ENCODE data around the gene AMOTL2. TPM values are rescaled to one million over a fixed set of nuclear protein-coding genes. Genes with fewer than 3 reads are reported as not detected.

The AMOTL2 gene
- total RNA-seq = 228 TPM

DNA sequence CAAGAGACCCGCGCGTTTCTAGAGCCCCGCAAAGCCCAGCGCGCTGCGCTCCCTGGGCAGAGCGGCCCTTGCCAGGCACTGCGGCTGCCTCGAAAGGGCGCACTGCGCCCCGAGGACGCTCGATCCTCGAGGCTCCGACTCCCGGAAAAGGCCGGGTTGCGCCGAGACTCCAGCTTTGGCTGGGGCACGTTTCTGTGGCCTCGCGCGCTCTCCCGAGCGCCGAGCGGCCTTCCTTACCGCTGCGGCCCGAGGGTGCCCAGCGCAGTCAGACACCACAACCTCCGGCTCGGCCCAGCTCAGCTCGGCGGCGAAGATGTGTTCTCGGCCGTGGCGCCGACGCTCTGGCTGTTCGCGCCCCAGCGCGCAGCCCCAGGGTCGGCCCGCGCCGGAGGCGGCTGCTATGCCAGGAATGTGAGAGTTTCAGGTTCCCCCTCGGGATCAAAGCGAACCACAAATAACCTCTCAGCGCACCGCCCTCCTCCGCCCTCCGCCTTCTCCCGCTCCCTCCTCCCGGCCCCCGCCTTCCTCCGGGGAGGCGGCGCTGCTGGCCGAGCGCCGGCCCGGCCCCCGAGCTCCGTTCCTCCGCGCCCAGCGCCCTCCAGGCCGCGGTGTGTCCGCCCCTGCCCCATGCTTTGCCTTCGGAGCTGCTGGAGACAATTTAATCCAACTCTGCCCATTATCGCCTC is at the start of gene AMOTL2:
Gene AMOTL2 (minus strand): TSS at position 343 of the 686 bp plus-strand sequence. CDS start 3,014 bp downstream, outside the sequence.

Other genes starting within 250 kb of the AMOTL2 start
- 116 TPM for gene RYK, start 123.6 kb downstream of the AMOTL2 start, total RNA-seq
- 78.0 TPM for gene ANAPC13, start 111.5 kb upstream of the AMOTL2 start, total RNA-seq
- gene CEP63, start 111.6 kb upstream of the AMOTL2 start, total RNA-seq = 43.2 TPM